HG03378 (cell line): Measurements from ENCODE around the gene KIF21A.

Experiments used
- ATAC-seq: cut with Tn5 transposase; IDR thresholded peaks from one replicate; pipeline ENCODE4 v1.9.1; 2021; ENCODE audit warnings: mild to moderate bottlenecking, moderate library complexity; ENCODE audit not compliant: unreplicated experiment

The KIF21A gene

GRCh38 chr12:39292125-39292630, 150.7 kb downstream of the KIF21A start:
- ATAC-seq = no peak

GRCh38 chr12:39287817-39288216, 155.1 kb downstream of the KIF21A start:
- no peak for ATAC-seq

GRCh38 chr12:39287409-39287808, 155.5 kb downstream of the KIF21A start:
- ATAC-seq = no peak

GRCh38 chr12:39278426-39278825, 164.5 kb downstream of the KIF21A start:
- no peak for ATAC-seq

- ATAC-seq = no peak
These were observed 165.5 kb downstream of the KIF21A start for GRCh38 chr12:39277416-39277815.

- no peak for ATAC-seq
These were observed 167.1 kb downstream of the KIF21A start for GRCh38 chr12:39275846-39276245.

GRCh38 chr12:39272871-39273655, 169.9 kb downstream of the KIF21A start:
- no peak for ATAC-seq

- no peak for ATAC-seq
These were observed 173.4 kb downstream of the KIF21A start for GRCh38 chr12:39269492-39269891.

- ATAC-seq = no peak
These were observed 175.0 kb downstream of the KIF21A start for GRCh38 chr12:39267886-39268285.

- ATAC-seq = no peak
These were observed 190.3 kb downstream of the KIF21A start for GRCh38 chr12:39252628-39253027.
